ENCODE data around the gene CERS3.

DNA sequence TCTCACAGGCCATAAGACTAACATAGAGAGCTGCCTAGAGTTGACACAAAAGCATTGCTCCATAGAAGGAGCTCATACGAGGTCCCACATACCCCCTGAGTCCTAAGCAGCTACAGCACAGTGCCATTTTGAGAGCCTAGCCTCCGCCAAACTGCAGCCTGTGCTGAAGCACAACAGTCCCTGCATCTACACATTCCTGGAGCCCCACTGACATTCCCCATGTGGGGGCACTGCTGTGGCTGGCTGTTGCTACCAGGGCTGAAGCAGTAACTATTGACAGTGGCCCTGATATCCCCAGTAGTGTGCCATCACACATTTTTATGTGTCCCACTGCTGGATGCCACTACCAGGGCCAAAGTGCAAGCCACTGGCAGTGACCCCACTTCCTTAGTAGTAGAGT is 80.3 kb downstream of the CERS3 start:
- TF ChIP-seq, protein P1, sequence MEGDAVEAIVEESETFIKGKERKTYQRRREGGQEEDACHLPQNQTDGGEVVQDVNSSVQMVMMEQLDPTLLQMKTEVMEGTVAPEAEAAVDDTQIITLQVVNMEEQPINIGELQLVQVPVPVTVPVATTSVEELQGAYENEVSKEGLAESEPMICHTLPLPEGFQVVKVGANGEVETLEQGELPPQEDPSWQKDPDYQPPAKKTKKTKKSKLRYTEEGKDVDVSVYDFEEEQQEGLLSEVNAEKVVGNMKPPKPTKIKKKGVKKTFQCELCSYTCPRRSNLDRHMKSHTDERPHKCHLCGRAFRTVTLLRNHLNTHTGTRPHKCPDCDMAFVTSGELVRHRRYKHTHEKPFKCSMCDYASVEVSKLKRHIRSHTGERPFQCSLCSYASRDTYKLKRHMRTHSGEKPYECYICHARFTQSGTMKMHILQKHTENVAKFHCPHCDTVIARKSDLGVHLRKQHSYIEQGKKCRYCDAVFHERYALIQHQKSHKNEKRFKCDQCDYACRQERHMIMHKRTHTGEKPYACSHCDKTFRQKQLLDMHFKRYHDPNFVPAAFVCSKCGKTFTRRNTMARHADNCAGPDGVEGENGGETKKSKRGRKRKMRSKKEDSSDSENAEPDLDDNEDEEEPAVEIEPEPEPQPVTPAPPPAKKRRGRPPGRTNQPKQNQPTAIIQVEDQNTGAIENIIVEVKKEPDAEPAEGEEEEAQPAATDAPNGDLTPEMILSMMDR (IDR thresholded peaks at IDR 0.05): no peak
- TF ChIP-seq POLR2AphosphoS5 (IDR thresholded peaks at IDR 0.05) (no peak), EP300 (IDR thresholded peaks at IDR 0.05; ENCODE audit: low read depth) (no peak), POLR2A (IDR thresholded peaks at IDR 0.05) (no peak)
